Neural crest cell (in vitro differentiated cells): Measurements from ENCODE around the gene MPZL1. TPM values are rescaled to one million over a fixed set of nuclear protein-coding genes. Genes with fewer than 3 reads are reported as not detected.
"Not testable (repeated sequence)": the region's sequence is repeated elsewhere in the genome, so short reads cannot be mapped to it uniquely, and the experiment has no call there.

Experiments
- DNase-seq: peaks from one replicate; pipeline ENCODE4 v3.0.0; 2021; ENCODE audit warnings: low read depth, mixed read lengths, low spot score
- H3K27ac Mint-ChIP-seq: one replicate; pipeline ENCODE4 v1.8.0; 2021; ENCODE audit warnings: mild to moderate bottlenecking, mixed read lengths; ENCODE audit not compliant: unreplicated experiment
- H3K27me3 Mint-ChIP-seq: 2 replicates; pipeline ENCODE4 v1.8.0; 2021; ENCODE audit warnings: low read depth, mild to moderate bottlenecking, mixed read lengths
- H3K36me3 Mint-ChIP-seq: 2 replicates; pipeline ENCODE4 v1.8.0; 2021; ENCODE audit warnings: low read depth, mild to moderate bottlenecking, mixed read lengths
- H3K4me1 Mint-ChIP-seq: 2 replicates; pipeline ENCODE4 v1.8.0; 2021; ENCODE audit warnings: mixed read lengths
- H3K4me3 Mint-ChIP-seq: one replicate; pipeline ENCODE4 v1.8.0; 2021; ENCODE audit warnings: mild to moderate bottlenecking, mixed read lengths
- H3K9me3 Mint-ChIP-seq: 2 replicates; pipeline ENCODE4 v1.8.0; 2021; ENCODE audit warnings: mixed read lengths
- total RNA-seq: library from RNA; stranded (reverse); gene quantifications from 2 replicates; pipeline ENCODE4 v1.2.1, GENCODE V29; 2021
- TF ChIP-seq, protein P1 (sequence below): fragments of 200-600 bp; sonication (generic); conservative IDR thresholded peaks from 2 replicates; pipeline ENCODE4 v1.5.0; 2021; ENCODE audit warnings: antibody characterized with exemption, mild to moderate bottlenecking

Gene MPZL1
- total RNA-seq, 1 donor from 2014 or later: 114 TPM

DNA sequence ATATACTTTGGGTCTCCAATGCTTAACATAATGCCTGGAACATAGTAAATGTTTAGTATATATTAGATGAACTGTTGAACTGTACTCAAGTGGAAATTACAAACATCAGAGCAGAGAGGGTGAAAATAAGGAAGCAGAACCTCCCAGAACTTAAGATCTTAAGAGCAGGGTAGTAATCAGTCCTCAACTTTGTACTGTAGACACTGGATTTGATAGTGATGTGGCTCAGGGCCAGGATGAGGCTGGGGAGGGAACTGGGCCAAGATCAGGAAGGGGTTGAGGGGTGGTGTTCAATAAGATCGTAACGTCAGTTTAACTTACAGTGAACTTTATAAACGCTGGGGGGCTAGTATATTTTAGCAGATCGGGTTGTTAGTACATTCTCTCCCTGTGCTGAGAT, 15.4 kb downstream of the MPZL1 start:
- H3K4me3 Mint-ChIP-seq: no peak overlapping the region
- H3K36me3 Mint-ChIP-seq: peaks cover 28% of the 10 kb centered on the region
- peaks cover 4% of the 10 kb centered on the region for H3K9me3 Mint-ChIP-seq
- no peak for DNase-seq
- TF ChIP-seq, protein P1, sequence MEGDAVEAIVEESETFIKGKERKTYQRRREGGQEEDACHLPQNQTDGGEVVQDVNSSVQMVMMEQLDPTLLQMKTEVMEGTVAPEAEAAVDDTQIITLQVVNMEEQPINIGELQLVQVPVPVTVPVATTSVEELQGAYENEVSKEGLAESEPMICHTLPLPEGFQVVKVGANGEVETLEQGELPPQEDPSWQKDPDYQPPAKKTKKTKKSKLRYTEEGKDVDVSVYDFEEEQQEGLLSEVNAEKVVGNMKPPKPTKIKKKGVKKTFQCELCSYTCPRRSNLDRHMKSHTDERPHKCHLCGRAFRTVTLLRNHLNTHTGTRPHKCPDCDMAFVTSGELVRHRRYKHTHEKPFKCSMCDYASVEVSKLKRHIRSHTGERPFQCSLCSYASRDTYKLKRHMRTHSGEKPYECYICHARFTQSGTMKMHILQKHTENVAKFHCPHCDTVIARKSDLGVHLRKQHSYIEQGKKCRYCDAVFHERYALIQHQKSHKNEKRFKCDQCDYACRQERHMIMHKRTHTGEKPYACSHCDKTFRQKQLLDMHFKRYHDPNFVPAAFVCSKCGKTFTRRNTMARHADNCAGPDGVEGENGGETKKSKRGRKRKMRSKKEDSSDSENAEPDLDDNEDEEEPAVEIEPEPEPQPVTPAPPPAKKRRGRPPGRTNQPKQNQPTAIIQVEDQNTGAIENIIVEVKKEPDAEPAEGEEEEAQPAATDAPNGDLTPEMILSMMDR: no peak
- H3K27me3 Mint-ChIP-seq: no peaks in the 10 kb centered on the region
- peaks cover 12% of the 10 kb centered on the region for H3K4me1 Mint-ChIP-seq
- no peak overlapping the region for H3K27ac Mint-ChIP-seq

DNA sequence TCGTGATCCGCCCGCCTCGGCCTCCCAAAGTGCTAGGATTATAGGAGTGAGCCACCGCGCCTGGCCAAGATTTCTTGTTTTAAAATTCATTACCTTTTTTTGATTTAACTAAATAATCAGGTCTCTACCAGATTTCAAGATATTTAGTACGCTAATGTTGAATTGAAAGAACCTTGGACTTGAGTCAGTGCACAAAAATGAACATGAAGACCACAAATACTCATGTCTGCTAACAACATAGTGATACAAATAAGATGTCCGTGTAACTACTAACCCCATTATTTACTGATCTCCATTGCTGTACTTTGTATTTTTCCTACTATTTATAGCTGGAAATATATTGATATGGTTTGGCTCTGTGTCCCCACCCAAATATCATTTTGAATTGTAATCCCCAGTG, 16.4 kb downstream of the MPZL1 start:
- Mint-ChIP-seq H3K4me1 (peaks cover 19% of the 10 kb centered on the region), H3K36me3 (peaks cover 24% of the 10 kb centered on the region), H3K27me3 (no peaks in the 10 kb centered on the region), H3K9me3 (peaks cover 4% of the 10 kb centered on the region), H3K27ac (no peak overlapping the region), H3K4me3 (no peak overlapping the region)
- DNase-seq: no peak
- TF ChIP-seq, protein P1: no peak

DNA sequence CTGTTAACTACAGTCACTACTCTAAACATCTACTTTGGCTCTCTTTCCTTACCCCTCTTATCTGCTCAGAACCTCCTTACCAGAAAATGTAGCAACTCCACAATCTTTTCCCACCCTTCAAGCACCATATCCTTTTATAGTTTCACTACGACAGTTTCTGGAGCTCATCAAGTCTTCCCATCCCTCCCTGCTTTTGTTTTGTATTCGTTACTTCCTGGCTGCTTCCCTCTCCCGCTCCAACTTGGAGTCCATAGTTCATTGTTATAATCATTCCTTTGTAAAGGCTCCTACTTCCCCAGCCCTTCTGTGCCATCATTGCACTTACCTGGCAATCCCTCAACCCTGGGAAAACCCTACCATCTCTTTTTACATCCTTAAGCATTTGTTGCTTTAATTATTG, 18.0 kb downstream of the MPZL1 start:
- H3K27ac Mint-ChIP-seq: peak overlapping the region; percentile 3
- H3K36me3 Mint-ChIP-seq: peaks cover 21% of the 10 kb centered on the region
- H3K9me3 Mint-ChIP-seq: peaks cover 4% of the 10 kb centered on the region
- peaks cover 25% of the 10 kb centered on the region for H3K4me1 Mint-ChIP-seq
- no peak for DNase-seq
- H3K27me3 Mint-ChIP-seq: no peaks in the 10 kb centered on the region
- TF ChIP-seq, protein P1: no peak
- H3K4me3 Mint-ChIP-seq: no peak overlapping the region

DNA sequence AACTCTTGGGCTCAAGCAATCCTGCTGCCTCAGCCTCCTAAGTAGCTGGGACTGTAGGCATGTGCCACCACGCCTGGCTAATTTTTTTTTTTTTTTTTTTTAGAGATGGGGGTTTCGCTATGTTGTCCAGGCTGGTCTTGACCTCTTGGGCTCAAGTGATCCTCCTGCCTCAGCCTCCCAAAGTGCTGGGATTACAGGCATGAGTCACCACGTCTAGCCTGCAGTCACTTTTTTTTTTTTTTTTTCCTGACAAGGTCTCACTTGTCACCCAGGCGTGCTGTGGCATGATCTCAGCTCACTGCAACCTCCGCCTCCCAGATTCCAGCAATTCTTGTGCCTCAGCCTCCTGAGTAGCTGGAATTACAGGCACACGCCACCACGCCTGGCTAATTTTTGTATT, 19.3 kb downstream of the MPZL1 start:
- H3K36me3 Mint-ChIP-seq: peaks cover 19% of the 10 kb centered on the region
- DNase-seq, H3K27ac Mint-ChIP-seq, H3K9me3 Mint-ChIP-seq, H3K4me3 Mint-ChIP-seq, H3K27me3 Mint-ChIP-seq: not testable (repeated sequence)
- H3K4me1 Mint-ChIP-seq: peaks cover 28% of the 10 kb centered on the region

DNA sequence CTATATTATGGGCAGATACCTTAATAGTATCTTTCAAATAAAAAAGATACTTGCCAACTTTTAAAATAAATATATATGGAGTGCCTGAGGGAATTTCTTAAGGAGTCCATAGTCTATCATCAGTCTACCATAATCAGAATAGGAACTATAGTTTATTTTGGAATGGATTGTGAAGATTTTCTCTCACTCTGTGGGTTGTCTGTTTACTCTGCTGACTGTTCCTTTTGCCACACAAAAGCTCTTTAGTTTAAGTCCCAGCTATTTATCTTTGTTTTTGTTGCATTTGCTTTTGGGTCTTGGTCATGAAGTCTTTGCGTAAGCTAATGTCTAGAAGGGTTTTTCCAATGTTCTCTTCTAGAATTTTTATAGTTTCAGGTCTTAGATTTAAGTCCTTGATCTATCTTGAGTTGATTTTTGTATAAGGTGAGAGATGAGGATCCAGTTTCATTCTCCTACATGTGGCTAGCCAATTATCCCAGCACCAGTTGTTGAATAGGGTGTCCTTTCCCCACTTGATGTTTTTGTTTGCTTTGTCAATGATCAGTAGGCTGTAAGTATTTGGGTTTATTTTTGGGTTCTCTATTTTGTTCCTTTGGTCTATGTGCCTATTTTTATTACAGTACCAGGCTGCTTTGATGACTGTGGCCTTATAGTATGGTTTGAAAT, 20.7 kb downstream of the MPZL1 start:
- not testable (repeated sequence) for H3K4me3 Mint-ChIP-seq, DNase-seq, H3K9me3 Mint-ChIP-seq, H3K27ac Mint-ChIP-seq, H3K27me3 Mint-ChIP-seq
- H3K36me3 Mint-ChIP-seq: peaks cover 19% of the 10 kb centered on the region
- peaks cover 33% of the 10 kb centered on the region for H3K4me1 Mint-ChIP-seq

DNA sequence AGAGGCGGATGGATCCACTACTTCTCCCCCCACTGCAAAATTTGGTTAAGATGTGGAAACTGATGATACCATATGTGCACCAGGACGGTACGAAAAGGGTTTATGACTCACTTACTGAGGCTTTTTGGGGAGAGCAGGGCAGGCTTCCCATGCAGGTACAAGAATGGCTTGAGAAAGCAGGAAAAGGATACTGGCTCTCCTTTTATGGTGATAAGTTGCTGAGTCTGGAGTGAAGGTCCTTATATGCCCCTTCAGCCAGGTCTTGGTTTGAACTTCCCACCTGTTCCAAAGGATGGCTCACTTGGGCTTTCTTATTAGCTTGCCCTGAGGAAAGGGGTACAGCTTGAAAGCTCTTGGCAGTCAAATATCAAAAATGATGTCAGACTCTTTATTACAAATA, 23.1 kb downstream of the MPZL1 start:
- peaks cover 33% of the 10 kb centered on the region for H3K4me1 Mint-ChIP-seq
- H3K27ac Mint-ChIP-seq: no peak overlapping the region
- H3K4me3 Mint-ChIP-seq: no peak overlapping the region
- H3K27me3 Mint-ChIP-seq: no peaks in the 10 kb centered on the region
- TF ChIP-seq, protein P1: no peak
- H3K9me3 Mint-ChIP-seq: no peaks in the 10 kb centered on the region
- H3K36me3 Mint-ChIP-seq: peaks cover 10% of the 10 kb centered on the region
- DNase-seq: no peak
